ENCODE measurements around the gene EFCAB11.

GRCh38 chr14:89892953-89893352 is 61.6 kb downstream of the EFCAB11 start:
- TF ChIP-seq, protein P1, sequence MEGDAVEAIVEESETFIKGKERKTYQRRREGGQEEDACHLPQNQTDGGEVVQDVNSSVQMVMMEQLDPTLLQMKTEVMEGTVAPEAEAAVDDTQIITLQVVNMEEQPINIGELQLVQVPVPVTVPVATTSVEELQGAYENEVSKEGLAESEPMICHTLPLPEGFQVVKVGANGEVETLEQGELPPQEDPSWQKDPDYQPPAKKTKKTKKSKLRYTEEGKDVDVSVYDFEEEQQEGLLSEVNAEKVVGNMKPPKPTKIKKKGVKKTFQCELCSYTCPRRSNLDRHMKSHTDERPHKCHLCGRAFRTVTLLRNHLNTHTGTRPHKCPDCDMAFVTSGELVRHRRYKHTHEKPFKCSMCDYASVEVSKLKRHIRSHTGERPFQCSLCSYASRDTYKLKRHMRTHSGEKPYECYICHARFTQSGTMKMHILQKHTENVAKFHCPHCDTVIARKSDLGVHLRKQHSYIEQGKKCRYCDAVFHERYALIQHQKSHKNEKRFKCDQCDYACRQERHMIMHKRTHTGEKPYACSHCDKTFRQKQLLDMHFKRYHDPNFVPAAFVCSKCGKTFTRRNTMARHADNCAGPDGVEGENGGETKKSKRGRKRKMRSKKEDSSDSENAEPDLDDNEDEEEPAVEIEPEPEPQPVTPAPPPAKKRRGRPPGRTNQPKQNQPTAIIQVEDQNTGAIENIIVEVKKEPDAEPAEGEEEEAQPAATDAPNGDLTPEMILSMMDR (IDR thresholded peaks at IDR 0.05; ENCODE audit: low read depth, low read length, poor library complexity, severe bottlenecking): no peak
- TF ChIP-seq EZH2phosphoT487 (IDR thresholded peaks at IDR 0.05; ENCODE audit: borderline replicate concordance, low read length): no peak
